Activated CD4-positive, alpha-beta T cell treated with anti-CD3 and anti-CD28 coated beads, Interleukin-2, amount 10 ng/mL, durations not matched to agents 24 days and 14 days (primary cell): ENCODE measurements around the gene KLF17. TPM values are rescaled to one million over a fixed set of nuclear protein-coding genes. Genes with fewer than 3 reads are reported as not detected.

ENCODE experiments used
- DNase-seq: peaks from one replicate; pipeline ENCODE4 v3.0.0; 2022
- H3K27ac Mint-ChIP-seq: one replicate; pipeline ENCODE4 v1.8.0; 2022; ENCODE audit warnings: mild to moderate bottlenecking, mixed read lengths
- H3K27me3 Mint-ChIP-seq: one replicate; pipeline ENCODE4 v1.8.0; 2022; ENCODE audit warnings: mixed read lengths
- H3K36me3 Mint-ChIP-seq: one replicate; pipeline ENCODE4 v1.8.0; 2022; ENCODE audit warnings: low read depth, mild to moderate bottlenecking, mixed read lengths
- H3K4me1 Mint-ChIP-seq: one replicate; pipeline ENCODE4 v1.8.0; 2021; ENCODE audit warnings: mixed read lengths
- H3K4me3 Mint-ChIP-seq: one replicate; pipeline ENCODE4 v1.8.0; 2022; ENCODE audit warnings: mild to moderate bottlenecking, moderate library complexity, mixed read lengths
- H3K9me3 Mint-ChIP-seq: one replicate; pipeline ENCODE4 v1.8.0; 2021; ENCODE audit warnings: mixed read lengths
- intact Hi-C: fragments of 100-400 bp; cut with micrococcal nuclease; formaldehyde crosslinking; loops from one replicate; pipeline ENCODE4 v1.15.1; 2023
- total RNA-seq: library from RNA; stranded (reverse); gene quantifications from 2 replicates; pipeline ENCODE4 v1.2.3, GENCODE V29; 2022

The KLF17 gene, protein sequence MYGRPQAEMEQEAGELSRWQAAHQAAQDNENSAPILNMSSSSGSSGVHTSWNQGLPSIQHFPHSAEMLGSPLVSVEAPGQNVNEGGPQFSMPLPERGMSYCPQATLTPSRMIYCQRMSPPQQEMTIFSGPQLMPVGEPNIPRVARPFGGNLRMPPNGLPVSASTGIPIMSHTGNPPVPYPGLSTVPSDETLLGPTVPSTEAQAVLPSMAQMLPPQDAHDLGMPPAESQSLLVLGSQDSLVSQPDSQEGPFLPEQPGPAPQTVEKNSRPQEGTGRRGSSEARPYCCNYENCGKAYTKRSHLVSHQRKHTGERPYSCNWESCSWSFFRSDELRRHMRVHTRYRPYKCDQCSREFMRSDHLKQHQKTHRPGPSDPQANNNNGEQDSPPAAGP
- total RNA-seq = not detected in 2 replicates

- no peak within 1 kb of the TSS for H3K4me3 Mint-ChIP-seq
- intact Hi-C loops = no loop called here
- no peaks in the 10 kb centered on the region for H3K4me1 Mint-ChIP-seq
- H3K27ac Mint-ChIP-seq = no peak within 1 kb of the TSS
- no peaks in the 10 kb centered on the region for H3K36me3 Mint-ChIP-seq
- peaks cover 37% of the 10 kb centered on the region for H3K27me3 Mint-ChIP-seq
- no peaks in the 10 kb centered on the region for H3K9me3 Mint-ChIP-seq
- DNase-seq = no peak
Measured at GRCh38 chr1:44118682-44119081, at the start of gene KLF17. Gene KLF17 (plus strand): TSS chr1:44118821. CDS start chr1:44118908, 87 bp downstream.

DNA sequence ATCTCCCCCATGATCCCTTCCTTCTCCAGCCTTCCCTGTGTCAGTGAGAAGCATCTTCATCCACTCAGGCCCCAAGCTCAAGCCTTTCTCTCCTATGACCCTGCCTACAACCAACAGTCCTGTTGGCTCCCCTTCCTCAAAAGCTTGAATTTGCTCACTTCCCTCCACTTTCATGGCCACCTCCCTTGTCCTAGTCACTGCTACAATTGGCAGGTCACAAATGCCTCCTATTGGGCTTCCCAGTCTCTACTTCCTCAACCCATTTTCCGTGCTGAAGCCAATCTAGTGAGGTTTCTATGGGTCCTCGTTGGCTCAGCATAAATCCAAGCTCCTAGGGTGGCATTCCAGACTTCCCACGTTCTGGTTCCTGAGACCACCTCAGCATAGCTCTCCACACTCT lies 47.2 kb upstream of the KLF17 start:
- intact Hi-C loops = no loop called here
- no peak overlapping the region for H3K4me3 Mint-ChIP-seq

DNA sequence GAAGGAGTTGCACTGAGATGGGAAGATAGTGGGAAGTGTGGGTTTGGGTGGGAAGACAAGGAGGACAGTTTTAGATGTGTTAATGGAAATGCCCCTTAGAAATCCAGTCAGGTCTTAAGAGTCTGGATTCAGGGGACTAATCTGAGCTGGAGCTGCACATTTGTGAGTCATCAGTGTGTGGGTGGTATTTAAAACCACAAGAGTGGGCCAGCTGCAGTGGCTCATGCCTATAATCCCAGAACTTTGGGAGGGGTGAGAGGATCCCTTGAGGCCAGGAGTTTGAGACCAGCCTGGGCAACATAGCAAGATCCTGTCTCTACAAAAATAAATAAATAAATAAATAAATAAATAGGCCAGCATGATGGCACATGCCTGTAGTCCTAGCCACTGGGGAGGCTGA lies 46.4 kb upstream of the KLF17 start:
- DNase-seq = no peak
- Mint-ChIP-seq H3K27ac (no peak overlapping the region), H3K27me3 (peaks cover 28% of the 10 kb centered on the region), H3K4me3 (no peak overlapping the region), H3K4me1 (peaks cover 3% of the 10 kb centered on the region), H3K9me3 (no peaks in the 10 kb centered on the region), H3K36me3 (no peaks in the 10 kb centered on the region)
- intact Hi-C loops = no loop called here

More for the DNA sequence above, 47.2 kb upstream of the KLF17 start:
- no peak for DNase-seq
- no peaks in the 10 kb centered on the region for H3K9me3 Mint-ChIP-seq
- peaks cover 28% of the 10 kb centered on the region for H3K27me3 Mint-ChIP-seq
- no peaks in the 10 kb centered on the region for H3K36me3 Mint-ChIP-seq
- H3K4me1 Mint-ChIP-seq = peaks cover 3% of the 10 kb centered on the region
- no peak overlapping the region for H3K27ac Mint-ChIP-seq

GRCh38 chr1:44072821-44073220 lies 45.8 kb upstream of the KLF17 start:
- H3K27ac Mint-ChIP-seq = no peak overlapping the region
- H3K36me3 Mint-ChIP-seq = no peaks in the 10 kb centered on the region
- DNase-seq = no peak
- peaks cover 3% of the 10 kb centered on the region for H3K4me1 Mint-ChIP-seq
- H3K27me3 Mint-ChIP-seq = peaks cover 26% of the 10 kb centered on the region
- no peak overlapping the region for H3K4me3 Mint-ChIP-seq
- intact Hi-C loops = no loop called here
- no peaks in the 10 kb centered on the region for H3K9me3 Mint-ChIP-seq

DNA sequence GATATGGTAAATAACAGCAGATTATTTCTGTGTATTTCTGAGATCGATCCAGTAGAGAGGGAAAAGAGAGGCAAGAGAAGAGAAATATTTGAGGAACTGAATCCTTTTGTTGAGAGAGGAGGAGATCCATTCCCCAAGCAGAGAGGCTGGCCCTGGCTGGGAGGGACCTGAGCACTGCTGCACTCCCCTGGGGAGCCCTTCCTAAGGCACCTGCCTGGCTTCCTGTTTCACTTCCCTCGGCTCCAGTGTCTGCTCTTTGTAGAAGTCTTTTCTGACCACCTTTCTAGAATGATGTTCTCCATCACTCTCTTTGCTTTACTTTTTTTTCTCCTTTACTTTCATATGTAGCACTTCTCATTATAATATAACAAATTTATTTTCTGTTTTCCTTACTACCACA lies 45.1 kb upstream of the KLF17 start:
- intact Hi-C loops = no loop called here
- no peak overlapping the region for H3K27ac Mint-ChIP-seq
- no peaks in the 10 kb centered on the region for H3K36me3 Mint-ChIP-seq
- H3K4me1 Mint-ChIP-seq = peaks cover 3% of the 10 kb centered on the region
- no peak for DNase-seq
- H3K9me3 Mint-ChIP-seq = no peaks in the 10 kb centered on the region
- no peak overlapping the region for H3K4me3 Mint-ChIP-seq
- peaks cover 26% of the 10 kb centered on the region for H3K27me3 Mint-ChIP-seq

GRCh38 chr1:44074415-44074814 lies 44.2 kb upstream of the KLF17 start:
- Mint-ChIP-seq H3K27ac (no peak overlapping the region), H3K27me3 (peaks cover 27% of the 10 kb centered on the region), H3K9me3 (no peaks in the 10 kb centered on the region), H3K36me3 (no peaks in the 10 kb centered on the region), H3K4me1 (peaks cover 3% of the 10 kb centered on the region), H3K4me3 (no peak overlapping the region)
- intact Hi-C loops = no loop called here
- DNase-seq = no peak

DNA sequence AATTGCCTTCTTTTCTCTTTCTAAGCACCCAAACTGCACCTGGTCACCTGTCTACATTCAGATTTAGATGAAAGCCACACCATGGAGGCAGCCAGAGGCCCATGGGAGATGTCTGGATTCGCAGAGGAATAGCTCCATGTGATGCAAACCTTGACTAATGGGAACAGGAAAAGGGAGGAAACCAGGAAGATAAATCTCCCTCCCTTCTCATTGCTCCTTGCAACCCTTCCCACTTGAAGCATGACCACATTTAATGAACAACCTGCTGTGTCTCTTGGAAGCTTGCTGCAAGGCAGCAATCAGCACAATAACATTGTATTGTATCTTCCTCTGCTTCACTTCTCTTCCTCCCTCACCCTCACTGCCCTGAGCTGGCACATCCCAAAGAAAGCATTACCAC lies 42.6 kb upstream of the KLF17 start:
- H3K36me3 Mint-ChIP-seq = no peaks in the 10 kb centered on the region
- no peak overlapping the region for H3K4me3 Mint-ChIP-seq
- no peaks in the 10 kb centered on the region for H3K9me3 Mint-ChIP-seq
- H3K27me3 Mint-ChIP-seq = peaks cover 26% of the 10 kb centered on the region
- H3K27ac Mint-ChIP-seq = no peak overlapping the region
- no peak for DNase-seq
- intact Hi-C loops = no loop called here
- H3K4me1 Mint-ChIP-seq = peaks cover 3% of the 10 kb centered on the region

DNA sequence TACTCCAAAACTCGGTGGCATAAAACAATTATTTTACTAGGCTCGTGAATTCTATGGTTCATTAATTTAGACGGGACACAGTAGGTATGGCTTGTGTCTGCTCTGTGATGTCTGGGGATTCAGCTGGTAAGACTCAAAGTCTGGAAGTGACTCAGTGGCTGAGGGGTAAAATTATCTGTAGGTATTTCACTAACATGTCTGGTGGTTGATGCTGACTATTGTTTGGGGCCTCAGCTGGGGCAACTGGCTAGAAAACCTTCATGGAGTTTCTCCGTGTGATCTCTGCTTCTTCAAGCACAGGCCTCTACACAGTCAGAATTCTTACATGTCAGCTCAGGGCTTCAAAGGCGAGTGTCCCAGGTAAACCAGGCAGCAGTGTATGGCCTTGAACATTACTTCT lies 41.2 kb upstream of the KLF17 start:
- intact Hi-C loops = no loop called here
- Mint-ChIP-seq H3K27me3 (peaks cover 27% of the 10 kb centered on the region), H3K4me1 (no peaks in the 10 kb centered on the region), H3K9me3 (no peaks in the 10 kb centered on the region), H3K4me3 (no peak overlapping the region), H3K36me3 (no peaks in the 10 kb centered on the region), H3K27ac (no peak overlapping the region)
- no peak for DNase-seq

GRCh38 chr1:44078104-44078503 lies 40.5 kb upstream of the KLF17 start:
- H3K4me3 Mint-ChIP-seq = no peak overlapping the region

GRCh38 chr1:44079566-44079965 lies 39.1 kb upstream of the KLF17 start:
- H3K4me3 Mint-ChIP-seq = no peak overlapping the region

More at GRCh38 chr1:44078104-44078503, 40.5 kb upstream of the KLF17 start:
- Mint-ChIP-seq H3K27ac (no peak overlapping the region), H3K4me1 (no peaks in the 10 kb centered on the region), H3K9me3 (no peaks in the 10 kb centered on the region), H3K36me3 (no peaks in the 10 kb centered on the region), H3K27me3 (peaks cover 26% of the 10 kb centered on the region)
- no peak for DNase-seq
- intact Hi-C loops = no loop called here

GRCh38 chr1:44084998-44085675 lies 33.5 kb upstream of the KLF17 start:
- DNase-seq = no peak
- Mint-ChIP-seq H3K36me3 (no peaks in the 10 kb centered on the region), H3K4me1 (no peaks in the 10 kb centered on the region), H3K4me3 (no peak overlapping the region), H3K27ac (no peak overlapping the region), H3K27me3 (peaks cover 9% of the 10 kb centered on the region), H3K9me3 (no peaks in the 10 kb centered on the region)
- intact Hi-C loops = no loop called here

More at GRCh38 chr1:44079566-44079965, 39.1 kb upstream of the KLF17 start:
- Mint-ChIP-seq H3K27me3 (peaks cover 20% of the 10 kb centered on the region), H3K27ac (no peak overlapping the region), H3K4me1 (no peaks in the 10 kb centered on the region), H3K9me3 (no peaks in the 10 kb centered on the region), H3K36me3 (no peaks in the 10 kb centered on the region)
- intact Hi-C loops = no loop called here
- DNase-seq = no peak

- Mint-ChIP-seq H3K27me3 (peaks cover 15% of the 10 kb centered on the region), H3K4me1 (no peaks in the 10 kb centered on the region), H3K36me3 (no peaks in the 10 kb centered on the region), H3K9me3 (no peaks in the 10 kb centered on the region), H3K4me3 (no peak overlapping the region), H3K27ac (no peak overlapping the region)
- no peak for DNase-seq
- intact Hi-C loops = no loop called here
Measured at GRCh38 chr1:44086692-44087474, 31.7 kb upstream of the KLF17 start.

- H3K4me3 Mint-ChIP-seq = no peak overlapping the region
- intact Hi-C loops = no loop called here
- H3K4me1 Mint-ChIP-seq = no peaks in the 10 kb centered on the region
- no peaks in the 10 kb centered on the region for H3K36me3 Mint-ChIP-seq
- H3K9me3 Mint-ChIP-seq = no peaks in the 10 kb centered on the region
- no peak for DNase-seq
- H3K27ac Mint-ChIP-seq = no peak overlapping the region
- peaks cover 26% of the 10 kb centered on the region for H3K27me3 Mint-ChIP-seq
Measured at GRCh38 chr1:44089371-44090048, 29.1 kb upstream of the KLF17 start.
